H1 (cell line): ENCODE results near the gene TCF7L1. TPM values are rescaled to one million over a fixed set of nuclear protein-coding genes. Genes with fewer than 3 reads are reported as not detected.

Experiments used
- CTCF ChIA-PET: fragments of 300-600 bp; sonication (Branson Sonifier 250); formaldehyde crosslinking; loops from one replicate; lab custom pipeline; 2021; ENCODE audit not compliant: partially characterized antibody; lab: Charles Lee
- POLR2A ChIA-PET: fragments of 300-600 bp; sonication (Branson Sonifier 250); formaldehyde crosslinking; loops from one replicate; lab custom pipeline; 2021; ENCODE audit warnings: inconsistent platforms; ENCODE audit not compliant: partially characterized antibody; lab: Charles Lee
- DNase-seq, 2 experiments: peaks; one replicate each; pipeline versions ENCODE4 v3.0.0 to v3.0.0-alpha.2; 2010 to 2022; ENCODE audit warnings: low spot score in 2 of 2, low read depth in 1 of 2, mixed read lengths in 1 of 2
- FAIRE-seq: peaks from 2 replicates; lab custom pipeline; 2011; peaks lifted over from hg19 to GRCh38; lab: Jason Lieb, UNC
- H2AFZ ChIP-seq: 2 replicates; pipeline ENCODE4 v1.8.1; 2012; ENCODE audit warnings: low read length, inconsistent platforms
- H2AK5ac ChIP-seq: 2 replicates; pipeline ENCODE4 v1.6.1; 2013; ENCODE audit warnings: low read depth, low read length
- H2BK120ac ChIP-seq: replicated peaks from 2 replicates; pipeline ENCODE3; 2013; ENCODE audit warnings: low read depth, low read length, inconsistent platforms
- H2BK12ac ChIP-seq: 2 replicates; pipeline ENCODE4 v1.6.1; 2013; ENCODE audit warnings: low read depth, low read length
- H2BK15ac ChIP-seq: 2 replicates; pipeline ENCODE4 v1.6.1; 2013; ENCODE audit warnings: low read length
- H2BK20ac ChIP-seq: 2 replicates; pipeline ENCODE4 v1.6.1; 2013; ENCODE audit warnings: low read length
- H2BK5ac ChIP-seq: 2 replicates; pipeline ENCODE4 v1.6.1; 2013; ENCODE audit warnings: low read depth, low read length
- H3K14ac ChIP-seq: 2 replicates; pipeline ENCODE4 v1.6.1; 2013; ENCODE audit warnings: inconsistent platforms; ENCODE audit not compliant: insufficient read length
- H3K18ac ChIP-seq: 2 replicates; pipeline ENCODE4 v1.6.1; 2013; ENCODE audit warnings: low read length; ENCODE audit errors: extremely low read depth
- H3K23ac ChIP-seq: 2 replicates; pipeline ENCODE4 v1.6.1; 2013; ENCODE audit warnings: inconsistent platforms; ENCODE audit not compliant: insufficient read length
- H3K23me2 ChIP-seq: 2 replicates; pipeline ENCODE4 v1.6.1; 2013; ENCODE audit warnings: low read depth, low read length
- H3K27ac ChIP-seq: 2 replicates; pipeline ENCODE4 v1.6.1; 2011; ENCODE audit warnings: low read depth, low read length, inconsistent platforms
- H3K27me3 ChIP-seq, 4 experiments: replicated peaks in 1 of 4; 1 replicate in 1 of 4; 2 replicates in 3 of 4; pipeline versions ENCODE4 v1.6.1 to v1.8.1; 2011 to 2013; ENCODE audit warnings: low read length in 3 of 4, mild to moderate bottlenecking in 3 of 4, inconsistent platforms in 2 of 4, mixed read lengths in 2 of 4, moderate library complexity in 1 of 4; ENCODE audit not compliant: control insufficient read depth in 3 of 4, insufficient read depth in 3 of 4; ENCODE audit errors: extremely low read depth in 1 of 4
- H3K36me3 ChIP-seq, 4 experiments: 2 replicates each; pipeline versions ENCODE4 v1.6.1 to v1.8.1; 2011 to 2013; ENCODE audit warnings: mild to moderate bottlenecking in 4 of 4, low read length in 3 of 4, moderate library complexity in 2 of 4, control low read depth in 1 of 4, inconsistent platforms in 1 of 4; ENCODE audit not compliant: insufficient read depth in 4 of 4, control insufficient read depth in 2 of 4
- H3K4ac ChIP-seq: replicated peaks from 2 replicates; pipeline ENCODE3; 2013; ENCODE audit warnings: low read length, low read depth, mixed read lengths, inconsistent platforms; ENCODE audit not compliant: insufficient read length
- H3K4me1 ChIP-seq, 4 experiments: replicated peaks in 1 of 4; 1 replicate in 1 of 4; 2 replicates in 3 of 4; pipeline versions ENCODE4 v1.6.1 to v1.8.1; 2011 to 2013; ENCODE audit warnings: low read length in 3 of 4, inconsistent platforms in 2 of 4, mixed read lengths in 1 of 4; ENCODE audit not compliant: insufficient read depth in 4 of 4, control insufficient read depth in 3 of 4
- H3K4me2 ChIP-seq, 2 experiments: 2 replicates each; pipeline versions ENCODE4 v1.6.1 to v1.8.1; 2011 to 2013; ENCODE audit warnings: low read depth in 2 of 2, low read length in 2 of 2, control low read depth in 1 of 2, inconsistent platforms in 1 of 2, mild to moderate bottlenecking in 1 of 2; ENCODE audit not compliant: insufficient read depth in 1 of 2
- H3K4me3 ChIP-seq, 4 experiments: fragments of 200-600, 300-600 bp in 1 of 4; sonication (generic), shearing (Covaris generic), sonication (Bioruptor Twin) in 1 of 4; 2 replicates each; pipeline versions ENCODE4 v1.5.1 to v1.8.1; 2011 to 2016; ENCODE audit warnings: low read length in 4 of 4, low read depth in 3 of 4, control low read depth in 2 of 4, inconsistent platforms in 2 of 4, mild to moderate bottlenecking in 2 of 4, mixed read lengths in 1 of 4, moderate library complexity in 1 of 4; ENCODE audit not compliant: insufficient read depth in 2 of 4; ENCODE audit errors: extremely low read depth in 1 of 4
- H3K56ac ChIP-seq: replicated peaks from 2 replicates; pipeline ENCODE3; 2013; ENCODE audit warnings: low read depth, mild to moderate bottlenecking, mixed read lengths, low read length, inconsistent platforms; ENCODE audit not compliant: insufficient read length
- H3K79me1 ChIP-seq: 2 replicates; pipeline ENCODE4 v1.6.1; 2013; ENCODE audit warnings: low read depth, low read length, control low read depth
- H3K79me2 ChIP-seq, 2 experiments: 2 replicates each; pipeline versions ENCODE4 v1.6.1 to v1.8.1; 2012 to 2013; ENCODE audit warnings: low read length in 2 of 2, mild to moderate bottlenecking in 2 of 2, inconsistent platforms in 1 of 2; ENCODE audit not compliant: insufficient read depth in 2 of 2, control insufficient read depth in 1 of 2
- H3K9ac ChIP-seq, 4 experiments: replicated peaks in 1 of 4; 1 replicate in 1 of 4; 2 replicates in 3 of 4; pipeline versions ENCODE4 v1.6.1 to v1.8.1; 2011 to 2013; ENCODE audit warnings: low read depth in 3 of 4, low read length in 3 of 4, control low read depth in 2 of 4, mild to moderate bottlenecking in 2 of 4, moderate library complexity in 2 of 4, inconsistent platforms in 1 of 4; ENCODE audit errors: extremely low read depth in 1 of 4
- H3K9me3 ChIP-seq, 2 experiments: 2 replicates each; pipeline versions ENCODE4 v1.6.1 to v1.8.1; 2012 to 2013; ENCODE audit warnings: mild to moderate bottlenecking in 2 of 2, moderate library complexity in 2 of 2, control low read depth in 1 of 2, inconsistent platforms in 1 of 2, low read depth in 1 of 2, low read length in 1 of 2, mixed read lengths in 1 of 2; ENCODE audit not compliant: insufficient read depth in 2 of 2
- H4K20me1 ChIP-seq, 2 experiments: replicated peaks in 1 of 2; 2 replicates each; pipeline versions ENCODE3 to v1.8.1; 2011 to 2013; ENCODE audit warnings: inconsistent platforms in 2 of 2, low read length in 2 of 2, mild to moderate bottlenecking in 1 of 2; ENCODE audit not compliant: insufficient read depth in 2 of 2, control insufficient read depth in 1 of 2
- H4K5ac ChIP-seq: 2 replicates; pipeline ENCODE4 v1.6.1; 2013; ENCODE audit warnings: low read length, low read depth, mixed read lengths, inconsistent platforms; ENCODE audit not compliant: insufficient read length
- H4K8ac ChIP-seq: 2 replicates; pipeline ENCODE4 v1.8.0; 2013; ENCODE audit warnings: mild to moderate bottlenecking, moderate library complexity, low read length, inconsistent platforms; ENCODE audit not compliant: insufficient read depth; ENCODE audit errors: extremely low read depth
- H4K91ac ChIP-seq: replicated peaks from 2 replicates; pipeline ENCODE3; 2013; ENCODE audit warnings: low read length, mixed read lengths, inconsistent platforms; ENCODE audit not compliant: insufficient read length
- BACH1 ChIP-seq: IDR thresholded peaks from 2 replicates; pipeline ENCODE4 v1.6.1; 2012; ENCODE audit warnings: low read length, improper control_type of control experiment
- CTCF ChIP-seq, 3 experiments: IDR thresholded peaks; 1 replicate in 2 of 3; 2 replicates in 1 of 3; pipeline versions ENCODE4 v1.5.1 to v1.6.1; 2011; ENCODE audit warnings: low read length in 3 of 3, mild to moderate bottlenecking in 3 of 3, inconsistent platforms in 2 of 3, low read depth in 1 of 3, moderate library complexity in 1 of 3; ENCODE audit not compliant: insufficient read depth in 1 of 3; ENCODE audit errors: control extremely low read depth in 1 of 3
- RAD21 ChIP-seq, 2 experiments: IDR thresholded peaks in 1 of 2; conservative IDR thresholded peaks in 1 of 2; 2 replicates each; pipeline ENCODE4 v1.6.1; 2011; ENCODE audit warnings: low read depth in 2 of 2, low read length in 2 of 2, improper control_type of control experiment in 1 of 2, inconsistent platforms in 1 of 2, mild to moderate bottlenecking in 1 of 2, moderate library complexity in 1 of 2
- SIRT6 ChIP-seq: IDR thresholded peaks from one replicate; pipeline ENCODE4 v1.7.1; 2012; ENCODE audit warnings: low read length, inconsistent platforms
- YY1 ChIP-seq: IDR thresholded peaks from 2 replicates; pipeline ENCODE4 v1.6.1; 2011; ENCODE audit warnings: low read depth, mild to moderate bottlenecking, low read length
- WGBS, 2 experiments: shearing (Covaris generic) in 1 of 2; methylation state at CpG; one replicate each; pipeline versions ENCODE4 v1.1.6 to v1.1.7; 2013 to 2015; ENCODE audit warnings: low lambda C conversion rate in 2 of 2, mixed read lengths in 2 of 2, inconsistent platforms in 1 of 2, low coverage in 1 of 2, missing lambda C conversion rate in 1 of 2; ENCODE audit not compliant: insufficient replicate concordance in 2 of 2, insufficient coverage in 1 of 2, insufficient read length in 1 of 2; ENCODE audit errors: extremely low coverage in 1 of 2, missing lambda C conversion rate in 1 of 2; 5-methylcytosine and 5-hydroxymethylcytosine counted together
- polyA plus RNA-seq, 7 experiments: library from polyadenylated mRNA; depleted of rRNA in 3 of 7; stranded (reverse) in 5 of 7; unstranded in 2 of 7; fragments of >200 nt in 5 of 7; fragments of 200-250 nt in 2 of 7; gene quantifications; 1 replicate in 5 of 7; 2 replicates in 1 of 7; 4 replicates in 1 of 7; pipeline versions ENCODE4 v1.2.1 to v1.2.3, GENCODE V29; 2011 to 2013; ENCODE audit warnings: missing spikeins in 2 of 7, mixed read lengths in 2 of 7
- total RNA-seq: library from RNA; stranded (reverse); fragmentation: NEBNext Ultra II Directional; extraction: Animal tissue kit (Norgen Biotek cat#: 25700); gene quantifications from 2 replicates; pipeline ENCODE4 v1.2.1, GENCODE V29; 2021
- TF ChIP-seq, protein P1 (sequence below): IDR thresholded peaks from 2 replicates; pipeline ENCODE4 v1.6.1; 2012; ENCODE audit warnings: inconsistent platforms

Gene TCF7L1
- total and polyA plus RNA-seq, 2 of the 8 experiments (the other 6 are each of a cell fraction or from before 2014, with no cell fraction given), result 27.5 to 108 TPM

GRCh38 chr2:85131116-85131515 is 2.1 kb upstream of the TCF7L1 start:
- ChIA-PET POLR2A (interaction anchor here (3.5 kb wide), 1 partner anchor 31 kb away, joined by 12 read pairs; no protein-coding TSS in a partner anchor), CTCF (interaction anchor here (0.8 to 6.0 kb wide), 16 partner anchors 9 to 290 kb away, joined by 3 to 67 read pairs (median 6); no protein-coding TSS in a partner anchor)
- Histone ChIP-seq H2BK12ac (no peak overlapping the region), H2BK20ac (no peak overlapping the region), H3K36me3 (peaks cover 0 to 3% (median 0%) of the 10 kb centered on the region in 4 experiments; a peak in 1 of 8 replicates), H3K4me1 (peaks cover 2 to 6% (median 3%) of the 10 kb centered on the region in 4 experiments; a peak in 6 of 7 replicates), H2BK15ac (no peak overlapping the region), H3K18ac (no peak overlapping the region), H3K4ac (no peak overlapping the region), H4K8ac (no peak overlapping the region), H3K56ac (no peak overlapping the region), H3K4me2 (no peak overlapping the region), H3K79me2 (peaks cover 6 to 26% of the 10 kb centered on the region in 2 experiments), H2BK5ac (no peak overlapping the region), H3K4me3 (no peak overlapping the region), H3K27ac (no peak overlapping the region), H3K23ac (no peak overlapping the region), H4K91ac (no peak overlapping the region), H4K5ac (no peak overlapping the region), H3K27me3 (no peaks in the 10 kb centered on the region), H2AK5ac (no peak overlapping the region), H3K9me3 (no peaks in the 10 kb centered on the region), H2AFZ (no peak overlapping the region), H2BK120ac (no peak overlapping the region), H3K14ac (no peak overlapping the region), H3K9ac (no peak overlapping the region), H3K79me1 (peaks cover 2% of the 10 kb centered on the region; the same call in 1 of the 2 replicates), H4K20me1 (peaks cover 8% of the 10 kb centered on the region in 2 experiments), H3K23me2 (peaks cover 6% of the 10 kb centered on the region; the same call in 1 of the 2 replicates)
- 49% methylated on average over 6 of the region's 7 CpGs; no CpG with 5 or more reads in 1 of the 2 experiments for WGBS, 2 experiments
- DNase-seq (no peak), FAIRE-seq (peak; percentile 81)
- no peak for TF ChIP-seq BACH1
- TF ChIP-seq SIRT6, result no peak
- TF ChIP-seq, protein P1, sequence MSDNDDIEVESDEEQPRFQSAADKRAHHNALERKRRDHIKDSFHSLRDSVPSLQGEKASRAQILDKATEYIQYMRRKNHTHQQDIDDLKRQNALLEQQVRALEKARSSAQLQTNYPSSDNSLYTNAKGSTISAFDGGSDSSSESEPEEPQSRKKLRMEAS, result no peak
- TF ChIP-seq CTCF (IDR thresholded peaks at IDR 0.05; ENCODE audit: control extremely low read depth in 1 of 3, insufficient read depth in 1 of 3, low read depth in 1 of 3, low read length in 3 of 3), result peak; percentile 53 to 70 (median 68)
- 0 out of 2 replicates have a peak, but pooled peaks have one; percentile 46 for TF ChIP-seq YY1
- TF ChIP-seq RAD21 (IDR thresholded peaks at IDR 0.05 in 1 of 2, conservative IDR thresholded peaks at IDR 0.05 in 1 of 2; ENCODE audit: low read depth in 2 of 2, low read length in 2 of 2), result peak; percentile 72 to 75
